Osteocyte (in vitro differentiated cells): Measurements from ENCODE around the gene MGLL. TPM values are rescaled to one million over a fixed set of nuclear protein-coding genes. Genes with fewer than 3 reads are reported as not detected.

Experiments used
- DNase-seq: peaks from one replicate; pipeline ENCODE4 v3.0.0; 2021; ENCODE audit warnings: mixed read lengths; ENCODE audit not compliant: unreplicated experiment; ENCODE audit errors: extremely low spot score
- H3K27ac Mint-ChIP-seq: one replicate; pipeline ENCODE4 v1.8.0; 2021; ENCODE audit warnings: mild to moderate bottlenecking, mixed read lengths; ENCODE audit not compliant: unreplicated experiment
- H3K27me3 Mint-ChIP-seq: one replicate; pipeline ENCODE4 v1.8.0; 2021; ENCODE audit warnings: mixed read lengths; ENCODE audit not compliant: unreplicated experiment
- H3K36me3 Mint-ChIP-seq: one replicate; pipeline ENCODE4 v1.8.0; 2021; ENCODE audit warnings: mixed read lengths; ENCODE audit not compliant: unreplicated experiment
- H3K4me1 Mint-ChIP-seq: one replicate; pipeline ENCODE4 v1.8.0; 2021; ENCODE audit warnings: mixed read lengths; ENCODE audit not compliant: unreplicated experiment
- H3K4me3 Mint-ChIP-seq: one replicate; pipeline ENCODE4 v1.8.0; 2021; ENCODE audit warnings: mild to moderate bottlenecking, moderate library complexity, mixed read lengths; ENCODE audit not compliant: unreplicated experiment
- H3K9me3 Mint-ChIP-seq: one replicate; pipeline ENCODE4 v1.8.0; 2021; ENCODE audit warnings: mixed read lengths; ENCODE audit not compliant: unreplicated experiment
- CTCF ChIP-seq: fragments of 200-600 bp; sonication (generic); IDR thresholded peaks from 2 replicates; pipeline ENCODE4 v1.5.0; 2021; ENCODE audit warnings: antibody characterized with exemption, mild to moderate bottlenecking, moderate library complexity
- total RNA-seq: library from RNA; stranded (reverse); gene quantifications from 2 replicates; pipeline ENCODE4 v1.2.1, GENCODE V29; 2021

MGLL gene
- total RNA-seq, 1 donor from 2014 or later: 112 TPM

GRCh38 chr3:127775398-127776109 lies 46.8 kb downstream of the MGLL start:
- TF ChIP-seq CTCF: no peak
- H3K36me3 Mint-ChIP-seq: peaks cover 12% of the 10 kb centered on the region
- no peaks in the 10 kb centered on the region for H3K27me3 Mint-ChIP-seq
- DNase-seq: peak; percentile 97
- peak overlapping the region; percentile 95 for H3K27ac Mint-ChIP-seq
- no peaks in the 10 kb centered on the region for H3K9me3 Mint-ChIP-seq
- peaks cover 73% of the 10 kb centered on the region for H3K4me1 Mint-ChIP-seq
- H3K4me3 Mint-ChIP-seq: peak overlapping the region; percentile 53

GRCh38 chr3:127774647-127775046 lies 47.7 kb downstream of the MGLL start:
- H3K4me1 Mint-ChIP-seq: peaks cover 73% of the 10 kb centered on the region
- no peaks in the 10 kb centered on the region for H3K9me3 Mint-ChIP-seq
- DNase-seq: no peak
- peak overlapping the region; percentile 95 for H3K27ac Mint-ChIP-seq
- peak overlapping the region; percentile 53 for H3K4me3 Mint-ChIP-seq
- no peak for TF ChIP-seq CTCF
- H3K36me3 Mint-ChIP-seq: peaks cover 11% of the 10 kb centered on the region
- H3K27me3 Mint-ChIP-seq: no peaks in the 10 kb centered on the region

- no peak for DNase-seq
- peak overlapping the region; percentile 95 for H3K27ac Mint-ChIP-seq
- no peak overlapping the region for H3K4me3 Mint-ChIP-seq
- no peaks in the 10 kb centered on the region for H3K27me3 Mint-ChIP-seq
- peaks cover 75% of the 10 kb centered on the region for H3K4me1 Mint-ChIP-seq
- no peak for TF ChIP-seq CTCF
- peaks cover 8% of the 10 kb centered on the region for H3K36me3 Mint-ChIP-seq
- H3K9me3 Mint-ChIP-seq: no peaks in the 10 kb centered on the region
Measured at GRCh38 chr3:127773752-127774395, 48.4 kb downstream of the MGLL start.

- Mint-ChIP-seq H3K36me3 (peaks cover 11% of the 10 kb centered on the region), H3K27ac (peak overlapping the region; percentile 95)
- no peak for DNase-seq
Measured at GRCh38 chr3:127772827-127773751, 49.2 kb downstream of the MGLL start.

More at GRCh38 chr3:127772827-127773751, 49.2 kb downstream of the MGLL start:
- H3K27me3 Mint-ChIP-seq: no peaks in the 10 kb centered on the region
- peaks cover 3% of the 10 kb centered on the region for H3K9me3 Mint-ChIP-seq
- H3K4me1 Mint-ChIP-seq: peaks cover 83% of the 10 kb centered on the region
- TF ChIP-seq CTCF: no peak
- H3K4me3 Mint-ChIP-seq: no peak overlapping the region
